NCI-H748 treated with DMSO at 0.1 percent for 48 hours (cell line): Measurements from ENCODE around the gene CCT7.

Experiments used
- DNase-seq: peaks from one replicate; lab custom pipeline; 2025; lab: John Stamatoyannopoulos, UW

Gene CCT7

DNA sequence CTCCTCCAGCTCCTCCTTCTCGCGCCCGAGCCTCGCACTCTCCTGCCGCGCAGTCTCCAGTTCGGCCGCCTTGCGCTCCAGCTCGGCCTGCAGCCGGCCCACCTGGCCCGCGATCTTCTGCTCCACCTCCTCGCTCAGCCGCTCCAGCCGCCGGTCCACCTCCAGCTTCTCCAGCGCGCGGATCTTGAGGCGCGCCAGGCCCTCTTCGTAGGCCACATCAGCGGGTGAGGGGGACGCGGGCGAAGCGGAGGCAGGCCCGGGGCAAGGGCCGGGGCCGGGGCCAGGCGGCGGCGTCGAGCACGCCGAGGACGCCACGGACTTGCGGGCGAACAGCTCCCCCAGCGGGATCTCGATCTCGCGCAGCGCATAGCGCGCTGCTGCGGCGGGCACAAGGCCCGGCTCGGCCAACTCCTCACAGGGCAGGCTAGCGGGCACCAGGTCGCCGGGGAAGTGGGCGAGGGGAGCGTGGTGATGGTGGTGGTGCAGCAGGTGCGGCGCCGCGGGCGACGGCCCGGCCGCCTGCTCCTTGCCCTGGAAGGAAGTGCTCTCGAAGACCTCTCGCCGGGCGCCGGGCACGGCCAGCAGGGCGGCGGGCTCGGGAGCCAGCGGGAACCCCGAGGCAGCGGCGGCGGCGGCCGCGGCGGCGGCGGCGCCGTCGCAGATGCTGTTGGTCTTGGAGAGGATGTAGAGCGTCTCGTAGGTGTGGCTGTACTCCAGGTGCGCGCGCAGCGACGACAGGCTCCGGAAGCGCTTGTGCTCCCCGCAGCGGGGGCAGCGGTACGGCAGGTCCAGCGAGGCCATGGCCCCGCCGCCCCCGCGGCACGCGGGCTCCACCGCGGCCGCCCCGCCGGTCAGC is 35.0 kb downstream of the CCT7 start:
- peak; percentile 80 for DNase-seq

DNA sequence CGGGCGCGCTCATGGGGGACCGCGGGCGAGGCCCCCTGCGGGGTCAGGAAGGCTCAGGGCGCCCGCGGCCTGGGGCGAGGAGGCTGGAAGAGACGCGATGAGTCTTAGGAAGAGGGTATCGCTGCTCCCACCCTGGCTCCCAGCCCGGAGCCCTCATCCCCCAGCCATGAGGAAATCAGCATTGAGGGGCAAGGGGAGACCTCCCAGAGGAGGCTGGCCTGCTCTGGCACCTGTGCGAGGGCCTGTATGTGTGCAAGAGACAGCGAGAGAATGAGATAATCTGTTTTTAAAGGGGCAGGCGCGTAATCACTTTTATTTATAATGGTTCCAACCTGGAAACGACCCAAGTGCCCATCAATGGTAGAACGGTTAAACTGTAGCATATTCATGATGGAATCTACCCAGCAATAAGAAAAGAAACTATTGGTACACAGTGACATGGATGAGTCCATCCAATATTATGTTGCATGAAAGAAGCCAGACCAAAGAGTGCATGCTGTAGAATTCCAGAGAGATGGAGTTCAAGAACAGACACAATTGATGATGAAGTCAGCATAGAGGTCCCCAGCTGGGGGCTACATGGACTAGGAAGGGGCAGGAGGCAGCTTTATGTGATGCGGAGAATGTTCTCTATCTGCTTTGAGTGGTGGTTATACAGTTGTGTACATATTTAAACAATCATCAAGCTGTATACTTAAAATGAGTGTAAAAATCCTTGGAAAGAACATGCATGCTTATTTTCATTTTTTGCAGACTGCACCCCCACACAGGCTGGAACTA is 35.8 kb downstream of the CCT7 start:
- no peak for DNase-seq

- DNase-seq: no peak
Measured at GRCh38 chr2:73272270-73272669, 38.2 kb downstream of the CCT7 start.

- no peak for DNase-seq
Measured at GRCh38 chr2:73279852-73280251, 45.7 kb downstream of the CCT7 start.

DNA sequence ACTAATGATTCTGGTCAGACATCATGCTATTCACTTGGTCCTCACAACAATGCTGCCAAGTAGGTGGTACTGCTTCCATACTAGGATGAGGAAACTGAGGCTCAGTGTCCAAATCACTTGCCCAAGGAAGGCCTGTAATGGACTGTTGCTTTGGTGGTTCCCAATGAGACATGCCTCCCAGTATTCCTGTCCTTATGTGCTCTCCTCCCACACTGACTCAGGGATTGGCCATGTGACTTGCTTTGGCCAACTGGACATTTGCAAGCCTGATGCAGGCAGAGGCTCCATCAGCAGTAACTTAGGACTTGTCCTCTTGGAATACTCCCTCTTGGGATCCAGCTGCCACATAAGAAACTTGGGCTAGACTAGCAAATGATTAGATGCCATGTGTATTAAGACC is 47.1 kb downstream of the CCT7 start:
- no peak for DNase-seq

DNA sequence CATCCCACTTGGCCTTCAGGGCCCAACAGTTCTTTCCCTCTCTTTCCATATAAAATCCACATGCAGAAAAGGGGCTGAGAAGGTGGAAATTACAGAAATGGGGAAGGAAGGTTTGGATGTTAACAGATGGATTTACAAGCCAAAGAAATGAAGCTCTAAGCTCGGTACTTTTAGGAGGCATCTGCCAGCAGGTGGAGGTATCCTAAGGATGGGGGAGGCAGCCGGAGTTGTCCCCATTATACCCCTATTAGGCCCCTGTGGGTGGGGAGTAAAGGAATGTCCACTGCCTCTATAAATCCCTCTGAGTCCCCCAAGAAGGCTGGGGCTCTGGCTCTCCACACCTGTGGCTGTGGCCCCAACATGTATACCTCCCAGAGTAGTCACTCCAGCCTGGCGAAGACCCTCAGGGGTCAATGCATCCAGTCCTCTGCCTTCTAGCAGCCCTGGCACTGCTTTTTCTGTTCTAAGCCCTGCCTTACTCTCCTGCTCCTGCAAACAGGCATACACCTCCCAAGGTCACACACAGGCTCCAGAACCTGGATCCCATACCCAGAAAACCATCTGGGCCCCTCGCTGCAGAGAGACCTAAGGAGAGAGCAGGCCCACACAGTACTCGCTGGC is 48.9 kb downstream of the CCT7 start:
- DNase-seq: no peak

- no peak for DNase-seq
Measured at GRCh38 chr2:73283545-73284295, 49.6 kb downstream of the CCT7 start.

DNA sequence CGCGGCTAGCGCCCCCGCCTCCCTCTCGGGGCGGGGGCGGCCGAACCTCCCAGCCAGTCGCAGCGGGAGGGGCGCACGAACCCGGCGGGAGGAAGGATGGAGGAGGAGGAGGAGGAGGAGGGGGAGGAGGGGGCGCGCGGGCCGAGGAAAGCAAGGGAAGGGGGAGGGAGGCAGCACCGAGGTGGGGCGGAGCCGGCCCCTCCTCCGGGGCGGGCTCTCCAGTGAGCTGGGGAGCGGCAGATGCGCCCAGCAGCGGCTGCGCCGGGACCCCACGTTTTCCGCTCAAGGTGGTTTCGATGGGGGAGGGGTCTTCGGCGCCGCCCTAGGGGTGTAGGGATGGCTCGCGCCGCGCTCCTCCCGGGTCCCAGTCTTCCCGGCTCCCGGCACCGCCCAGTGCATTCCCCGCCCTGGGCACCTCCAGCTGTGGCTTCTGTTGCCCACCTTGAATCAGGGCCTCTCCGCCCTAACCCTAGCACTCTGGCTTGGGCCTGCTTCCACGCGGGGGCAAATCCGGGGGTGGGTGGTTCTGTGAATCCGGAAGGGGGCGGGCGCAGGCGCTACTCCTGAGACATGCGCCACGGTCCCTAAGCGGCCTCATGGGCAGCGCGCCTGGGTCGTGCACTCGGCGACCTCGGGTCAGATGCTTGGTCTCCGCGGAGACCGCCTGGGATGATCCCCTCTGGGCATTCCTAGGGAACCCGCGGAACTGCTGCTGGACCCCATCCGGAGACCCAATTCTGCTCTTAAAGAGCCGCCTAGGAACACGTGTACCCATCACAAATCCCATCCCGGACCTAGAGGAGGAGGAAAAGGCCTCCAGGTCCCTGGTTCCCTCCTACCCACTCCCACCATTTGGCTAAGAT is 50.4 kb downstream of the CCT7 start, which contains the start of gene FBXO41:
Gene FBXO41 (minus strand): TSS at position 183 of the 863 bp plus-strand sequence. CDS start 14,848 bp downstream, outside the sequence.
- peak; percentile 11 for DNase-seq

DNA sequence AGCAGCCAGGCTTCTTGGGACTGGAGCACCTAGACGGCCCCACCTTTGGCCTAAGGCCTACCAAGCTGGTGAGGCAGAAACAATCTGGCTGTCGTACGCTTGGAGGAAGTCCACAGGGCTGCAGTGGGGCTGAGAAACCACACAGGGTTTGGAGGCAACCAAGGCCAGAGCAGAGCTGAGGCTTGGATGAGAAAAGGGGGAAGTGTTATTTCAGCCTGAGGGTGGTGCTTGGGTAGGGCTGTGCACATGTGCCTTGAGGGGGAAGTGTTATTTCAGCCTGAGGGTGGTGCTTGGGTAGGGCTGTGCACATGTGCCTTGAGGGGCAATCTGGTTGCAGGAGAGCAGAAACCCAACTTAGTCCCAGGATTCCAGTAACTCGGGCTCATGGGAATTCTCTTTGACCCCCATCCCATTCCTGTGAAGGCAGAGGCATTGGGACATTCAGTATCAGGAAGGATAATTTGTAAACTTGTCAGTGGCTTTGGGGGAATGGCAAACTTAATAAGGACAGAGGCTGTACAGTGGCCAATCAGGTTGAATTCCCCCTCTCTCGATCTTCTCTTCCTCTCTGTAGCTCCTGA is 51.1 kb downstream of the CCT7 start:
- no peak for DNase-seq

GRCh38 chr2:73286134-73286655 is 52.1 kb downstream of the CCT7 start:
- no peak for DNase-seq

- no peak for DNase-seq
Measured at GRCh38 chr2:73289304-73289703, 55.2 kb downstream of the CCT7 start.

DNA sequence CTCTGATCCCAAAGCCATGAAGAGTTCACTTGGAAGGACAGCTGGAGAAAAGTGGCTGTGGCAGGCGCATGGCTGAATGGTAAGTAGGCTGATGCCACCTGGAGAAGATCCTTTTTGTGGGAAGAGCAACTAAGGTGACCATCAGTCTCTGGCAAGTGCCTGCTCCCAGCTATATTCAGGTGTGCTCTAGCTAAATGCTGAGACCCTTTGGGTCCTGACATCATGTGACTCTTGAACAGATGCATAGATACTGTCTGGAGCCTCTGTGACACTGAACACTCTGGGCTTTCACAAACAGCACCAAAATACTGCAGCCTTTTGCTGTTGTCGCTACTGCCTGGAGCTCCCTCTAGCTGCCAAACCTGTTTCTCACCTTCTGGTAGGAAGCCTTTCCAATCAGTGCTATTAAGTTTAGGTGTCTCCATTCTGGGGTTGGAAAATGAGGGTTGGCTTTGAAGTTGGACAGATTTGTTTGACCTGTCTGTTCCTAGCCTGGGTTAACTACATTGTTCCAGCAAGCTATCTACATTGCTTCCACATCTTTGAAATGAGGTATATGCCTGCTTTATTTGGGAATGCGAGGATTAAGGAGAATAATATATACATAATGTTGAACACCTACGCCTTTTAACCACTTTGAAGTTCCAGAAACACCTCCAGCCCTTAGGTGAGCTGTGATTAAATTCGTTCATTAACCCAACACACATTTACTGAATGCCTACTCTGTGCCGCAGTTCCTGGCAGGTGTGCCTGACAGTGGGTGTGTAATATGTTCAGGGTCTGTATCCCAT is 56.1 kb downstream of the CCT7 start:
- DNase-seq: peak; percentile 64

GRCh38 chr2:73291093-73291460 is 57.0 kb downstream of the CCT7 start:
- DNase-seq: no peak

DNA sequence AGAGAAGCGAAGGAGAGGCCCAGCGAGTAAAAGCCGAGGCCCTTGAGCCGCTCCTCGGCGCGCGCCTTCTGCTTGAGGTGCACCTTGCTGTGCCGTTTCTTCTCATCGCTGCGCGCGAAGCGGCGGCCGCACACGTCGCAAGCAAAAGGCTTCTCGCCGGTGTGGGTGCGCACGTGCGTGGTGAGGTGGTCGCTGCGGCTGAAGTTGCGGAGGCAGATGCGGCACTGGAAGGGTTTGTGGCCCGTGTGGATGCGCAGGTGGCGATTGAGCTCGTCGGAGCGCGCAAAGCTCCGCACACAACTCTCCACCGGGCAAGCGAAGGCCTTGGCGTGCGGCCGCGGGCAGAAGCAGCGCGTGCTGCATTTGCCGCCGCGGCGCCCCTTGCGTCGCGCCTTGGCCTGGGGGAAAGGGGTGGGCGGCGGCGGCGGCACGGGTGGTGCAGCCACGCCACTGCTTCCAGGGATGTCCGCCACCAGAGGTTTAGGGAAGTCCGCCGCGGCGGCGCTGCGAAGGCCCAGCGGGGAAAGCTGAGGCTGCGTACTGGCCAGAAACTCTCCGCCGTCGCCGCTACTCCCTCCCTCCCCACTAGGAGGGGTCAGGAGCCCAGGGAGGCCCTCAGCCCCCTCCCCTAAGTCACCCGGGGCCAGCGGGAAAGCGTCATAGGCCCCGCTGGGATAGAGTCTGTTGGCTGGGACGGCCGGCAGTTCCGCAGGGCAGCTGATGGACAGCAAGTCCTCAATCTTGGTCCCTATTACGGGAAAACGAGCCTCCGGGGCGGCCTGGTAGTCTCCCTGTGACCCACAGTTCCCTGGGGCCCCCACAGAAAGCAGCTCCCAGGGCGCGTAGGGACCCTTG is 57.6 kb downstream of the CCT7 start:
- DNase-seq: peak; percentile 17

GRCh38 chr2:73292316-73292905 is 58.3 kb downstream of the CCT7 start:
- no peak for DNase-seq

- no peak for DNase-seq
Measured at GRCh38 chr2:73292906-73293533, 58.9 kb downstream of the CCT7 start.

GRCh38 chr2:73293534-73294171 is 59.5 kb downstream of the CCT7 start, which contains the start of gene EGR4:
Gene EGR4 (minus strand): TSS chr2:73293548. CDS start chr2:73293317, 231 bp downstream.
- DNase-seq: peak; percentile 66
